ENCODE measurements around the gene CARHSP1.
A peak's percentile ranks its signal among the peaks of the same experiment; 100 is the strongest.

CARHSP1 gene

DNA sequence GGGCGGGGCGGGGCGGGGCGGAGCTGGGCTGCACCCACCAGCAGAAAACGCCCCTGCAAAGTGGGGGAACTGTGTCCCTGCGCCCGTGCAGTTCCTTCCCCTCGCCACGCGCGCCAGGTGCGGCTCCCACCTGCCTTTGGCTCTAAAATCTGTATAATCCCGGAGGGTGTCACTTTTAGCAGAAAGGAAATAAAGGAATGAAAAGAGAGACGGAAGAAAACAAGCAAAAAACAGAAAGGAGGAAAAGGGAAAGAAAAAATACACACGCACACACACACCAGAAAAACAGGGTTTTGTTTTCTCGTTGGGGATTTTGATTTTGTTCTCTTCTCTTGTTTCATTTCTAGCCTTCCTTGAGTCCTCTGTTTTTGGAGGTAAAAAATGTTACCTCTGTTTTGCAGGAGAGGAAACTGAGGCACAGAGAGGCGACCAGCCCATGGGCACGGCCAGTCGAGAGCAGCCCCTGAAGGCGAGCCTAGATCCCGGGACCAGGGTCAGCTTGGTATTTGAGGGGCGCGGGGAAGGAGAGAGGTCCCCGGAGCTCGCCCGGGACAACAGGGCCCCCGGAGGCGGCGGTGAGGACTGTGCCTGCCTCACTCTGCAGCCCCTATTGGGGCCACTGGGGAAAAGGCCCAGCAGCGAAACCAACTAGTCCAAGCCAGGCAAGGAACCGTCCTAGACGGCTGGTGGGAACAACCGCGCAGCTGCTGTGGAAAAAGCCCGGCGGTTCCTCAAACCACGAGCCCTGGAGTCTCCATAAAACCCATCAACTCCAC is 594 bp upstream of the CARHSP1 start:
- Mint-ChIP-seq H3K4me1 (peaks cover 49% of the 10 kb centered on the region), H3K27ac (peak overlapping the region; percentile 88), H3K27me3 (no peaks in the 10 kb centered on the region), H3K4me3 (peak overlapping the region; percentile 87), H3K36me3 (ENCODE audit: low read depth) (peaks cover 3% of the 10 kb centered on the region), H3K9me3 (no peaks in the 10 kb centered on the region)
- DNase-seq (peak; percentile 26), ATAC-seq (no peak)

DNA sequence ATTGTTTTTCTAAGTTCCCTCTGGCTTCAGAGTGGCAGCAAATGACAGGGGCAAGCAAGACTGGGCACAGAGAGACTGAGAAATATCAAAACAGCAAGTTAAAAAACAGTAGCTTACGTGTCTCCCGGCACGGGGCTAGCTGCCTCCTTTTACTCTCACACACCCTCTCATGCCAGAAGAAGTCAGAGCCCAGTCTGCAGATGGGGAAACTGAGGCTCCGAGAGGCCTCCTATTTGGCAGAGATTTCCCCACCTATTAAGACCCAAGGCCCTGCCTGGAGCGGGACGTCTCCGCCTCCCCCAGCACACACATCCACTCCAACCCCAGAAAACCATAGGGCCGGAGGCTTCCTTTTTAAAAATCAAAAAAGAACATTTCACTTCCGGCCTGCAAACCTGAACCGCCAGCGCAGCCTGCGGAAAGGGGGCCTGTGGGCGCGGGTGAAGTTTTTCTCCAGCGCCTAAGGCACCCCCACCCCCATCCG is 832 bp downstream of the CARHSP1 start:
- no peaks in the 10 kb centered on the region for H3K27me3 Mint-ChIP-seq
- DNase-seq, result peak; percentile 30
- H3K36me3 Mint-ChIP-seq (ENCODE audit: low read depth), result peaks cover 3% of the 10 kb centered on the region
- H3K27ac Mint-ChIP-seq, result peak overlapping the region; percentile 89
- H3K4me3 Mint-ChIP-seq, result peak overlapping the region; percentile 96
- no peaks in the 10 kb centered on the region for H3K9me3 Mint-ChIP-seq
- H3K4me1 Mint-ChIP-seq, result peaks cover 48% of the 10 kb centered on the region
- no peak for ATAC-seq

DNA sequence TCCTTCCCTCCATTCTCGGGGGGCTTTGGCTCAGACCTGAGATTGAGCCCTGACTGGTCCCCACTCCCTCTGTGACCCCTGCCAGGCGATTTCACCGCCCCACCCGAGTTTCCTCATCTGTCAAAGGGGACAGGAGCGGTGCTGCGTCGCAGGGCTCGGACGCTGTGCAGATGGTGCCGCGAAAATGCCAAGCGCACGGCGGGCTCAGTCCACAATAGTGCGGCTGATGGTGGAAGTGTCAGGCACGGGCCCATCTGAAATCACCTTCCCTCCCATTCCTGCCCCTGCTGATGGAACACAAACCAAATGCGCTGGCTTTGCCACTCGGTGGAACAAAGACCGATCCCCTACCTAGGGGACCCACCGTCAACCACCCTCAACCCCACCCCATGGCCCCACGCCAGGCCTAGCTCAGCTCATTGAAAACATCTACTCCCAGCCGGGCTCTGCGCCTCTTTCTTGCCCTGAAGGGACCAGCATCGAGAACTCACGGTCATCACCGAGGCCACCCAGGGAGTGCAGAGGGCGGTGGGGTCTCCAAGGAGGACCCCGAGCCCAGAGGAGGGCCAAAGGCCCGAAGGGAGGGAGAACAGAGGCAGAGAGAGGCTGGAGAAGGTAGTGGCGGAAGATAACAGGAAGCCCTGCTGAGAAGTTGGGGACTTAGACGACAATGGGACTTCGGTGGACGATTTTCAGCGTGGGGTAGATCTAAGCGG is 1.4 kb downstream of the CARHSP1 start:
- Mint-ChIP-seq H3K27ac (peak overlapping the region; percentile 89), H3K4me3 (peak overlapping the region; percentile 96), H3K27me3 (no peaks in the 10 kb centered on the region), H3K4me1 (peaks cover 51% of the 10 kb centered on the region), H3K36me3 (ENCODE audit: low read depth) (peaks cover 3% of the 10 kb centered on the region), H3K9me3 (no peaks in the 10 kb centered on the region)
- peak; percentile 31 for DNase-seq
- ATAC-seq, result no peak

DNA sequence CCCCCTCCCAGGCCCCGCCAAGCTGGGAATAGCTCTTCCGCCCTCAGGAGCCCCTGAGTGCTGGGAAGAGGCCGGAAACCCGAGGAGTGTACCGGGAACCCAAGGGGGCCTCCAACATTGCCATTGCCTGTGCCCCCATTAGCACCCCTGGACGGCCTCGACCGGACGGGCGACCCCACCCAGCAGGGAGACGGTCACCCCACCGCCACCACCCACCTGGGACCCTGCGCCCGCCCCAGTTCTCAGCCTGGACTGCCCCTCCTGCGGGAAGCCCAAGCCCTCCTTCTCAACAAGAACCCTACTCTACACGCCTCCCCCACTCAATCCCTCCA is 2.0 kb downstream of the CARHSP1 start:
- no peak overlapping the region for H3K27ac Mint-ChIP-seq
- peak overlapping the region; percentile 96 for H3K4me3 Mint-ChIP-seq
- H3K4me1 Mint-ChIP-seq, result peaks cover 56% of the 10 kb centered on the region
- peaks cover 3% of the 10 kb centered on the region for H3K36me3 Mint-ChIP-seq (ENCODE audit: low read depth)
- DNase-seq (no peak), ATAC-seq (no peak)
- no peaks in the 10 kb centered on the region for H3K9me3 Mint-ChIP-seq
- H3K27me3 Mint-ChIP-seq, result no peaks in the 10 kb centered on the region

DNA sequence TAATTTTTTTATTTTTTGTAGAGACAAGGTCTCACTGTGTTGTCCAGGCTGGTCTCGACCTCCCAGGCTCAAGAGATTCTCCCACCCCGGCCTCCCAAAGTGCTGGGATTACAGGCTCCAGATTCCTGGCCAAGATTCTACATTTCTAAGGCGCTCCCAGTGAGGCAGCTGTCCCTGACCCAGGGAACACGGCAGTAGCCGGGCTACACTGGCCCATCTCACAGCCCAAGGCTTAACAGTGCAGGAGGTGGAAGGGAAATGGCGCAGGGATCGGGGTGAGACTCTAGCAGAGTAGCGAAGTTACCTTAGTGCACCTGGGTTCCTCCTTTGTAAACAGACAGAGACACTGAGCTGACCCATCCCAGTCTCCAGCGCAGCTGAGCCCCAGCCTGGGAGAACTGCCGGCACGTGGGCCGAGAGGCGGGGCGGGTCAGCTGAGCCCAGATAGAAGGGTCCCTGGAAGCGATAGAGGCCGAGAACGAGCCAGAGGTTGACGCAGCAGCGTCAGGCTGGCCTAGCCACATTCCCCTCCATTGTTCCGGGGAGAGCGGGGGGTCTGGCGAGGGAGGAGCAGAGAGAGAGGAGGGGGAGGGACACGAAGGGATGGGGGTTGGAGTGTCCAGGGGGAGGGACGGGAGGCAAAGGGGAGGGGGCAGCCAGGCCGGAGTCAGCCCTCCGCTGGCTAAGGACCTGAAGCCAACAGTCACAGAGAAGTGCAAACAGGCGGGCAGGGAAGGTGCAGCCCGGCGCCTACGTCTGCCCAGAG is 2.5 kb downstream of the CARHSP1 start:
- DNase-seq (no peak), ATAC-seq (no peak)
- H3K27ac Mint-ChIP-seq, result no peak overlapping the region
- peaks cover 3% of the 10 kb centered on the region for H3K36me3 Mint-ChIP-seq (ENCODE audit: low read depth)
- H3K4me3 Mint-ChIP-seq, result peak overlapping the region; percentile 96
- H3K9me3 Mint-ChIP-seq, result no peaks in the 10 kb centered on the region
- H3K4me1 Mint-ChIP-seq, result peaks cover 54% of the 10 kb centered on the region
- no peaks in the 10 kb centered on the region for H3K27me3 Mint-ChIP-seq

DNA sequence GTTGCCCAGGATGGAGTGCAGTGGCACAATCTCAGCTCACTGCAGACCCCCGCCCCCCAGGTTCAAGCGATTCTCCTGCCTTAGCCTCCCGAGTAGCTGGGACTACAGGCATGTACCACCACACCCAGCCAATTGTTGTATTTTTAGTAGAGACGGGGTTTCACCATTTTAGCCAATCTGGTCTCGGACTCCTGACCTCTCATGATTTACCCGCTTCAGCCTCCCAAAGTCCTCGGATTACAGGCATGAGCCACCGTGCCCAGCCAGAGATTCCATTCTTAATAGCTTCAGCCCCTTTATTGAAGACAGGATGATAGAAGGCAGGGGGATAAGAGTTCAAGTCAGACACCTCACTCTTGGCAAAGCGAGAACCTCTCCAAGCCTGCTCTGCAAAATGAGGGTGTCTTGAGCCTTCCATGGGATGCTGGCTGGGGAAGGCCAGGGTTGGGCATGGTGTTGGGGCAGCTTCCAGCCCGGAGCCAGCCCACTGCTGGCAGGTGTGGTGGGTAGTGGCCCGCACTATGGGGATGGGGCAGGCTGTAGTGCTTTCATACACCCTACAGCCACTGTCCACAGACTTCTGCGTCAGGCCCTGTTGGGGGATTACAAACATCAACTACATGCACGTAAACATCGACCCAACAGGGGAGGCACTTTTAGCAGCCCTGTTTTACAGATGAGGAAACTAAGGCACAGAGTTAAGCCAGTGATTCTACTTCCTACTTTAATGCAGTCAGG is 3.5 kb downstream of the CARHSP1 start:
- H3K4me3 Mint-ChIP-seq, result peak overlapping the region; percentile 33
- peaks cover 3% of the 10 kb centered on the region for H3K36me3 Mint-ChIP-seq (ENCODE audit: low read depth)
- ATAC-seq (no peak), DNase-seq (no peak)
- no peaks in the 10 kb centered on the region for H3K9me3 Mint-ChIP-seq
- H3K27ac Mint-ChIP-seq, result peak overlapping the region; percentile 7
- peaks cover 46% of the 10 kb centered on the region for H3K4me1 Mint-ChIP-seq
- H3K27me3 Mint-ChIP-seq, result no peaks in the 10 kb centered on the region

DNA sequence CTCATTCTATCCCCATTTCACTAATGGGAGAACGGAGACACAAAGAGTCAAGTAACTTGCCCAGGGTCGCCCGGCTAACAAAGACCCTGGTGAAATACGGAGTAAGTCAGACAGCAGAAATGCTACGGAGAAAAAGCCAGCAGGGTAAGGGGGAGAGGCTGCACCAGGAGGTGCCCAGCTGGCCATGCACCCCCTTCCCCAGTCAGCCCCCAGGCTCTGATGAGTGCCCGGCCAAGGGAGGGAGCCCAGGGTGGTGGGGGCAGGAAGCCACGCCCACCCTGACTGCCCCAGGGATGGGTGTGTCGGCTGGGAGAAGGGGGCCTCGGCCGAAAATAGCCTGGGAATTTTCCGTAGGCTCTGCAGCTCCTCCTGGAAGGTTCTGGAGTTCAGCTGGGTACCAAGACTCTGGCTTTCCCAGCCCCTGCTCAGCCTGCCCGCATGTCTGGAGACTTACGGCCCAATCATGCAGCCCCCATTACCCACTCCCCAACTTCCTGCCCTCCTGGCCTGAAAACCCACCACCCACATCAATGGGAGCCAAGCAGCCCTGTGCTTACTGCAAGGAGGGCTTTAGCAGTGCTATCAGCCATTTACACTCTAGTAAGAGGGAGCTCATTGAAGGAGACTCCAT is 4.2 kb downstream of the CARHSP1 start:
- Mint-ChIP-seq H3K27ac (no peak overlapping the region), H3K36me3 (ENCODE audit: low read depth) (peaks cover 3% of the 10 kb centered on the region), H3K27me3 (no peaks in the 10 kb centered on the region), H3K9me3 (no peaks in the 10 kb centered on the region), H3K4me1 (peaks cover 43% of the 10 kb centered on the region), H3K4me3 (no peak overlapping the region)
- ATAC-seq, result no peak
- DNase-seq, result no peak

DNA sequence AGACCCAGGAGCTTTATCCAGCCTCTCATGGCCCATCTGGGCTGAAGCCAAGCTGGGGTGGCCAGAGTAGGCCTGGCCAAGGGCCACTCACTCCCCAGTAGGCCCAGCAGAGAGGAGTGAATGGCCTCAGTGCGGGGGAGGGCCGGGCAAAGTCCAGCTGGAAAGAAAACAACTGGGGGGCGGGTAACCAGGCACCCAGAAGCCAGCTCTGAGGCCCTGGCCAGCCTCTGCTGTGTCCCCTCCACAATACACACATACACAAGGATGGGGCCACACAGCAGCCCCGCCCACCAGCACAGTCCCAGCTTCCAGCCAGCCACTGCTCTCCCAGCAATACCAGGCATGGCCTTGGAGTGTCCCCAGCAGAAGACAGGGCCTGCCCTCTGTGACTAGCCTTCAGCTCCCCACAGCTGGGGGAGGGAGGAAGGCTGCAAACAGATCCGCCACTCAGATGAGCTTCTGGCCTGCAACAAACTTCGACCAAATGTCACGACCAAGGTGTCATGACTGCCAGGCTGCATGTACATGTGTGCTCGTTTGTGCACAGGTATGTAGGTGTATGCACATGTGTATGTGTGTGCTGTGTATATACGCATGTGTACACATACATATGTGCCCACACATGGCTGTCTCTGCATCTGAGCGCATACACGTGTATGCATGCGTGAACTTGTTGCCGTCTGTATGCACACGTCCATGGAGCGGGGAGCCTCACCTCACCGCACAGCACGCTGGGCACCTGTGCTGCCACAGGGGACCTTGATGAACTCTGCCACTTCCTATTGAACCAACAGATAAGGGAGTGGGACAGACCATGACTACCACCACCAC is 5.0 kb downstream of the CARHSP1 start:
- H3K4me1 Mint-ChIP-seq, result peaks cover 38% of the 10 kb centered on the region
- DNase-seq (no peak), ATAC-seq (no peak)
- H3K36me3 Mint-ChIP-seq (ENCODE audit: low read depth), result peaks cover 5% of the 10 kb centered on the region
- H3K27me3 Mint-ChIP-seq, result no peaks in the 10 kb centered on the region
- no peaks in the 10 kb centered on the region for H3K9me3 Mint-ChIP-seq
- no peak overlapping the region for H3K4me3 Mint-ChIP-seq
- no peak overlapping the region for H3K27ac Mint-ChIP-seq

DNA sequence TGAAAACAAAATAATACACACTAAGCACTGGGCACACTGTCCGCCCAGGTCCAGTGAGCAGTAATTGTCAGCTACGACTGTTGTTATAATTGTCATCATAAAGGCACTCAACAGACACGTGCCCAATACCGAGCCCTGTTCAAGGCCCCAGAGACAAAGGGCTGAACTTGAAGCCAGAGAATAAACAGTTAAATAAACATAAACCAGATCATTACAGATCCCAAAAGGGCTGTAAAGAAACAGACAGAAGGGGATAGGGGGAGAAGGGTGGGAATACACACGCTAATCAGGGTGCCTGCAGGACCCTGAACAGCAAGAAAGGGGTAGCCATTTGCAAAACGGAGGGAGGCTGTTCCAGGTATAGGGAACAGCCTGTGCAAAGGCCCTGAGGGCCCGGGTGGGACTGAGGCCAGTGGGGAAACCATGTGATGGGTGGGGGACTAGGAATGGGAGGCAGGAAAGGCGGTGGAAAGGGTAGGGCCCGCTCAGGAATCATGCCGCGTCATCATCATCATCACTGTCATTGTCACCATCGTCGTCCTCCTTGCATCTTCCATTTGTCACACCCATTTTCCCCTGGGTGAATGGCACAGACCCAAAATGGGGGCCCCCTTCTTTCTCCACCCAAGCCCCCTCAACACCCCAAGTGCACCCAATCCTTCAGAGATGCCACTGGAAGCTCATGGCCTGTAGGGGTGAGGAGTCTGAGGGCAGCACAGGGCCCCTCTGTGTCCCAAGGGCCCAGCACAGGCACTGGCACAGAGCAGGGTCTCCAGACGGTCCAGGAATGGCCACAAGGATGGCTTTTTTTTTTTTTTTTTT is 6.3 kb downstream of the CARHSP1 start:
- H3K27me3 Mint-ChIP-seq, result no peaks in the 10 kb centered on the region
- DNase-seq (no peak), ATAC-seq (no peak)
- H3K9me3 Mint-ChIP-seq, result no peaks in the 10 kb centered on the region
- peak overlapping the region; percentile 49 for H3K27ac Mint-ChIP-seq
- H3K36me3 Mint-ChIP-seq (ENCODE audit: low read depth), result peaks cover 11% of the 10 kb centered on the region
- H3K4me1 Mint-ChIP-seq, result peaks cover 35% of the 10 kb centered on the region
- H3K4me3 Mint-ChIP-seq, result no peak overlapping the region

DNA sequence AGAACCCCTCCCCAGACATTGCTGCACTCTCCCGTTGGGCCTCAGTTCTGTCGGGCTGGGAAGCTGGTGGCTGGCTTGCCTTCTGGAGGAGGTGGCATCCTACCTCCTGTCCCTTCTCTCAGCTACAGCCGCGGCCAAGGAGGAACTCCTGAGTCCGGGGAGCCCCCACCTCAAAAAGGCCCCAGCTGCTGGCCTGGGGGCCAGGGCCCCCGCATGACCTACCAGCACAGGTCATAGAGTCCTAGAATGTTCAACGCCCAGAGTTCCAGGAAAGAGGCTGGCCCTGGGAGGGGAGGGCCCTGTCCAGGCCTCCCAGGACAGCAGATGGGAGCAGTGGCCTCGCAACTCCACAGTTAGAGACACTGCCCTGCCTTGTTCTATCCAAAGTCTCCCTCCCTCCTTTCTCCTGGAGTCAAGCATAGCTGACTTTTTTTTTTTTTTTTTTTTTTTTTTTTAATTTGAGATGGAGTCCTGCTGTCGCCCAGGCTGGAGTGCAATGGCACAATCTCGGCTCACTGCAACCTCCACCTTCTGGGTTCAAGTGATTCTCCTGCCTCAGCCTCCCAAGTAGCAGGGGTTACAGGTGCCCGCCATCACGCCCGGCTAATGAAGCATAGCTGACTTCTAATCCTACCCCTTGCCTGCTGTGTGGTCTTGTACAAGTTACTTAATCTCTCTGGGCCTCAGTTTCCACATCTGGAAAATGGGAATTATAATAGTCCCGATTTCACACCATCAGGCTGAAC is 7.1 kb downstream of the CARHSP1 start:
- Mint-ChIP-seq H3K9me3 (no peaks in the 10 kb centered on the region), H3K4me1 (peaks cover 31% of the 10 kb centered on the region), H3K27ac (peak overlapping the region; percentile 49), H3K27me3 (no peaks in the 10 kb centered on the region), H3K4me3 (no peak overlapping the region), H3K36me3 (ENCODE audit: low read depth) (peaks cover 13% of the 10 kb centered on the region)
- DNase-seq, result no peak
- ATAC-seq, result no peak

DNA sequence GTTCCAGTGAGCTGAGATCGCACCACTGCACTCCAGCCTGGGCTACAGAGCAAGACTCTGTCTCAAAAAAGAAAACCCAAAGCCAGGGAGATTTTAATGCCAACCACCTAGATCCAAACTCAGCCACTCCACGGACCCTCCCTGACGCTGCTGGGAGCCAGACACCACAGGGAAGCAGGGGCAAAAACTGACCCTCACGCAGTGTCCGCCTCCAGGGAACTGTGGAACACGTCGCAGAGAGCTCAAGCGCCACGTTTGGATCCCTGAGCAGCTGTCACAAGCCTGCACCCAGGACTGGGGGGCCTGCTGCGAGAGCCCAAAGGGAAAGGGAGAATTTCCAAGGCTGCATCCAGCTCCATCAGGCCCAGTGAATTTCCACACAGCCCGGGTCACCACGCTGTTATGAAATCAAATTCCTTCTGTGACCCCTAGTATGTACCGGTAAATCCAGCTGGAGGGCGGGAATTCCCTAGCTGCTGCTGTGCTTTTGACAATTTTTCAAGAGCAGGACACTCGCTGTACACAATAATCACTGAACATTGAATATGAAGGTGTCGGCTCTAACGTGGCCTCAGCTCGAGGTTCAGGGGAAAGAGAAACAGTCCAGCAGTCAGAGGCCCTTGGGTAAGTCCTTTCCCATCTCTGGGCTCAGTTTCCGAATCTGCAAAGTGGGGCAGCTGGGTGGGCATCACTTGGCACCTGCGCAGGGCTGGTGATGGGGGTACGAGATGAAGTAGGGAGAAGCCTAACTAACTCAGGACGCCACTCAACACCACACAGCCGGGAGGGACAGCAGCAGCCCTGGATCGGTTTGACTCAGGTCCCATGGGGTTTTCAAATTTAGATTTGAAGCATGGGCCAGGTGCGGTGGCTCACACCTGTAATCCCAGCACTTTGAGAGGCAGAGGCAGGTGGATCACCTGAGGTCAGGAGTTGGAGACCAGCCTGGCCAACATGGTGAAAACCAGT is 8.6 kb downstream of the CARHSP1 start:
- Mint-ChIP-seq H3K4me1 (peaks cover 30% of the 10 kb centered on the region), H3K9me3 (no peaks in the 10 kb centered on the region), H3K36me3 (ENCODE audit: low read depth) (peaks cover 16% of the 10 kb centered on the region), H3K4me3 (no peak overlapping the region), H3K27ac (peak overlapping the region; percentile 49), H3K27me3 (no peaks in the 10 kb centered on the region)
- DNase-seq (no peak), ATAC-seq (no peak)
